ENCODE measurements around the gene DNAJC22.

The DNAJC22 gene

GRCh38 chr12:49301760-49302159 lies 44.9 kb upstream of the DNAJC22 start:
- H3K4me1 ChIP-seq (ENCODE audit: insufficient read depth, low read length): peaks cover 6% of the 10 kb centered on the region
- peak overlapping the region; percentile 71 for H2AFZ ChIP-seq (ENCODE audit: low read depth, low read length)
- no peak overlapping the region for H3K9ac ChIP-seq (ENCODE audit: low read depth, low read length)
- no peaks in the 10 kb centered on the region for H3K36me3 ChIP-seq (ENCODE audit: insufficient read depth, low read length)
- H3K9me3 ChIP-seq (ENCODE audit: insufficient read depth, low read length, severe bottlenecking): no peaks in the 10 kb centered on the region
- peak overlapping the region; percentile 43; the same call in 1 of the 2 replicates for H3K4me2 ChIP-seq (ENCODE audit: insufficient read depth, low read length)
- H3K79me2 ChIP-seq (ENCODE audit: insufficient read depth, low read length): no peaks in the 10 kb centered on the region
- H3K4me3 ChIP-seq (ENCODE audit: low read depth in 1 of 2, low read length in 2 of 2): 0 out of 4 replicates have a peak overlapping the region, but pooled peaks of 1 of the 2 experiments have one; percentile 21
- no peak overlapping the region for H3K27ac ChIP-seq (ENCODE audit: low read length)
- TF ChIP-seq CTCF (IDR thresholded peaks at IDR 0.05; ENCODE audit: borderline replicate concordance, extremely low read depth, low read length, poor library complexity, severe bottlenecking) (no peak), EZH2 (IDR thresholded peaks at IDR 0.05; ENCODE audit: borderline replicate concordance, low read depth, low read length, severe bottlenecking) (no peak)
- H4K20me1 ChIP-seq (ENCODE audit: insufficient read depth, low read length): no peaks in the 10 kb centered on the region
- DNase-seq (peak; percentile 59), ATAC-seq (ENCODE audit: insufficient read depth, low read depth) (peak; percentile 89)
- H3K27me3 ChIP-seq (ENCODE audit: insufficient read depth, low read length, poor library complexity): no peaks in the 10 kb centered on the region

DNA sequence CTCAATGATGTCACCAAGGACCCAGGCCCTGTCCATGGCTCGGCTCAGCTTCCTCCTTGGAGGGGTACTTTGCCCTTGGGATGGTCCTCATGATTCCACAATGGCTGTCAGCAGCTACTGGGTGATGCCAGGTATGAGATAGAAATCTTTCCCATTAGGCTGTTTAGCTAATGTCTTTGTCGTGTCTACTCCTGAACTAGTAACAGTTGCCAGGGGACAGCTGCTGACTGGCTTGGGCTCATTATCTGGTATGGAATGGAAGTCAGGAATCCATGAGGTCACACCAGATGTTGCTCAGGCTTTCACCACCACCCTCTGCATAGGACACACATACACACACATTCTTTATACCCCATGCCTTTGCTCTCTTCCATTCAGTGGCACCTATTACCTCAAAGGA lies 42.5 kb upstream of the DNAJC22 start:
- Histone ChIP-seq H3K9ac (ENCODE audit: low read depth, low read length) (no peak overlapping the region), H3K36me3 (ENCODE audit: insufficient read depth, low read length) (no peaks in the 10 kb centered on the region), H3K79me2 (ENCODE audit: insufficient read depth, low read length) (no peaks in the 10 kb centered on the region), H3K4me1 (ENCODE audit: insufficient read depth, low read length) (peaks cover 6% of the 10 kb centered on the region), H2AFZ (ENCODE audit: low read depth, low read length) (no peak overlapping the region), H4K20me1 (ENCODE audit: insufficient read depth, low read length) (no peaks in the 10 kb centered on the region), H3K4me3 (ENCODE audit: low read depth in 1 of 2, low read length in 2 of 2) (no peak overlapping the region), H3K9me3 (ENCODE audit: insufficient read depth, low read length, severe bottlenecking) (no peaks in the 10 kb centered on the region), H3K27me3 (ENCODE audit: insufficient read depth, low read length, poor library complexity) (no peaks in the 10 kb centered on the region), H3K27ac (ENCODE audit: low read length) (no peak overlapping the region), H3K4me2 (ENCODE audit: insufficient read depth, low read length) (no peak overlapping the region)
- ATAC-seq (ENCODE audit: insufficient read depth, low read depth) (no peak), DNase-seq (no peak)
- TF ChIP-seq EZH2 (IDR thresholded peaks at IDR 0.05; ENCODE audit: borderline replicate concordance, low read depth, low read length, severe bottlenecking): no peak
- TF ChIP-seq CTCF (IDR thresholded peaks at IDR 0.05; ENCODE audit: borderline replicate concordance, extremely low read depth, low read length, poor library complexity, severe bottlenecking): no peak

DNA sequence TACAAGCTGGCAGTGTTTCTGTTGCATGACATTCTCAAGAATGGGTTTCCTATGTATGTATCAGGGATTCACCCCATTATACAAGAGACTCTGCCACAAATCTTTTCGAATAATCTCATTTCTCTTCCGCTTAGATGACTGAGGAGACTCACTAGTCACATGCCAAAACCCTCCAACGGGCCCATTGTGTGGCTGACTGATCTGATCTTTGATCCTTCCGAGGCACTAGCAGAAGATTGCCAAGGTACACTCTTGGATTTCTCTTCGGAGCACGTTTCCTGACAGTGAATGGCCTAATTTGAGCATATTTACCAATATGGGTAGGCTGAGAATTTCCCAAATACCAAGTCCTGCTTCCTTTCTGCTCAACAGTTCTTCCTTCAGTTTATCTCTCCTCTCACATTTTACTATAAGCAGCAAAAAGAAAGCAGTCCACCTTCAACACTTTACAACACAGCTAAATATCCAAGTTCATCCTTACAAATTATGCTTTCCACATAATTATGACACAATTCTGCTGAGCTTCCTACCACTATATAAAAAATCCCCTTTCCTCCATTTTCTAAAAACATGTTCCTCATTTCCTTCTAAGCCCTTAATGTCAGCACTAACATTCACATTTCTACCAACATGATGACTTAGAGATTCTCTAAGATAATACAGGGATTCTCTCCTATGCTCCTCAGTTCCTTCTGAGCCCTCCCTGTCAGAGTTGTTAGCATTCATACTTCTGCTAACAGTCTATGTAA lies 40.8 kb upstream of the DNAJC22 start:
- Histone ChIP-seq H4K20me1 (ENCODE audit: insufficient read depth, low read length) (no peaks in the 10 kb centered on the region), H2AFZ (ENCODE audit: low read depth, low read length) (no peak overlapping the region), H3K4me2 (ENCODE audit: insufficient read depth, low read length) (no peak overlapping the region), H3K27ac (ENCODE audit: low read length) (no peak overlapping the region), H3K27me3 (ENCODE audit: insufficient read depth, low read length, poor library complexity) (no peaks in the 10 kb centered on the region), H3K9ac (ENCODE audit: low read depth, low read length) (no peak overlapping the region), H3K79me2 (ENCODE audit: insufficient read depth, low read length) (no peaks in the 10 kb centered on the region), H3K9me3 (ENCODE audit: insufficient read depth, low read length, severe bottlenecking) (no peaks in the 10 kb centered on the region), H3K36me3 (ENCODE audit: insufficient read depth, low read length) (no peaks in the 10 kb centered on the region), H3K4me3 (ENCODE audit: low read depth in 1 of 2, low read length in 2 of 2) (no peak overlapping the region), H3K4me1 (ENCODE audit: insufficient read depth, low read length) (peaks cover 6% of the 10 kb centered on the region)
- no peak for ATAC-seq (ENCODE audit: insufficient read depth, low read depth)
- DNase-seq: no peak
- TF ChIP-seq CTCF (IDR thresholded peaks at IDR 0.05; ENCODE audit: borderline replicate concordance, extremely low read depth, low read length, poor library complexity, severe bottlenecking): no peak
- TF ChIP-seq EZH2 (IDR thresholded peaks at IDR 0.05; ENCODE audit: borderline replicate concordance, low read depth, low read length, severe bottlenecking): no peak
